HT-29 (cell line): Measurements from ENCODE around the gene AFAP1L1. TPM values are rescaled to one million over a fixed set of nuclear protein-coding genes. Genes with fewer than 3 reads are reported as not detected.
A peak's percentile ranks its signal among the peaks of the same experiment; 100 is the strongest.

Experiments
- DNase-seq: peaks from one replicate; pipeline ENCODE4 v3.0.0-alpha.2; 2015; ENCODE audit warnings: low spot score
- total RNA-seq: library from RNA; depleted of rRNA; stranded (reverse); fragments of >200 nt; shearing (Covaris generic); gene quantifications from 2 replicates; pipeline ENCODE4 v1.2.3, GENCODE V29; 2014

Gene AFAP1L1
- total RNA-seq, 1 experiment from 2014 or later = 0.05 TPM

GRCh38 chr5:149345892-149346222 is 74.2 kb downstream of the AFAP1L1 start:
- peak; percentile 35 for DNase-seq

- no peak for DNase-seq
Measured at GRCh38 chr5:149348518-149348917, 76.9 kb downstream of the AFAP1L1 start.

GRCh38 chr5:149349382-149349781 is 77.7 kb downstream of the AFAP1L1 start:
- no peak for DNase-seq

GRCh38 chr5:149352169-149352568 is 80.5 kb downstream of the AFAP1L1 start:
- DNase-seq = no peak

GRCh38 chr5:149353911-149354310 is 82.3 kb downstream of the AFAP1L1 start:
- no peak for DNase-seq

- no peak for DNase-seq
Measured at GRCh38 chr5:149355688-149356087, 84.0 kb downstream of the AFAP1L1 start.

- DNase-seq = no peak
Measured at GRCh38 chr5:149356391-149356790, 84.7 kb downstream of the AFAP1L1 start.

- DNase-seq = peak; percentile 94
Measured at GRCh38 chr5:149357370-149358293, 86.0 kb downstream of the AFAP1L1 start, which contains the start of gene PCYOX1L. Gene PCYOX1L, plus strand, starts transcription at chr5:149358046. Its CDS starts 23 bp downstream, at chr5:149358069.

GRCh38 chr5:149358294-149358651 is 86.6 kb downstream of the AFAP1L1 start:
- DNase-seq = no peak

- no peak for DNase-seq
Measured at GRCh38 chr5:149358868-149359495, 87.3 kb downstream of the AFAP1L1 start.

GRCh38 chr5:149360272-149360671 is 88.6 kb downstream of the AFAP1L1 start:
- no peak for DNase-seq

GRCh38 chr5:149362541-149362940 is 90.9 kb downstream of the AFAP1L1 start:
- DNase-seq = no peak

GRCh38 chr5:149363358-149363757 is 91.7 kb downstream of the AFAP1L1 start:
- DNase-seq = no peak

- peak; percentile 17 for DNase-seq
Measured at GRCh38 chr5:149363936-149364335, 92.3 kb downstream of the AFAP1L1 start.

- DNase-seq = no peak
Measured at GRCh38 chr5:149364719-149365118, 93.1 kb downstream of the AFAP1L1 start.

GRCh38 chr5:149365418-149365817 is 93.8 kb downstream of the AFAP1L1 start:
- no peak for DNase-seq

- no peak for DNase-seq
Measured at GRCh38 chr5:149366169-149366729, 94.6 kb downstream of the AFAP1L1 start.

GRCh38 chr5:149367249-149367971 is 95.8 kb downstream of the AFAP1L1 start:
- DNase-seq = peak; percentile 93

GRCh38 chr5:149367972-149368645 is 96.5 kb downstream of the AFAP1L1 start:
- no peak for DNase-seq

- DNase-seq = no peak
Measured at GRCh38 chr5:149370878-149371277, 99.2 kb downstream of the AFAP1L1 start.

GRCh38 chr5:149371296-149371962 is 99.8 kb downstream of the AFAP1L1 start:
- DNase-seq = peak; percentile 86
